GM12878 (cell line): ENCODE measurements around the gene RRAD. TPM values are rescaled to one million over a fixed set of nuclear protein-coding genes. Genes with fewer than 3 reads are reported as not detected.

ENCODE experiments used
- CUX1 ChIP-seq: IDR thresholded peaks from 2 replicates; pipeline ENCODE4 v1.6.1; 2012; ENCODE audit warnings: improper control_type of control experiment, low read depth, low read length; ENCODE audit not compliant: insufficient replicate concordance
- HDGF ChIP-seq: fragments of 450-650 bp; IDR thresholded peaks from 2 replicates; pipeline ENCODE4 v1.6.1; 2016; ENCODE audit warnings: antibody characterized with exemption
- MYB ChIP-seq: fragments of 150-350 bp; IDR thresholded peaks from 2 replicates; pipeline ENCODE4 v1.6.1; 2014; ENCODE audit warnings: mild to moderate bottlenecking, low read depth, low read length, borderline replicate concordance
- NR2C1 ChIP-seq: fragments of 450-650 bp; IDR thresholded peaks from 2 replicates; pipeline ENCODE4 v1.6.1; 2017; ENCODE audit warnings: antibody characterized with exemption, mild to moderate bottlenecking, moderate library complexity
- PAX8 ChIP-seq: fragments of 450-650 bp; IDR thresholded peaks from 2 replicates; pipeline ENCODE4 v1.6.1; 2017; ENCODE audit warnings: mild to moderate bottlenecking, moderate library complexity
- PML ChIP-seq: IDR thresholded peaks from 2 replicates; pipeline ENCODE4 v1.6.1; 2012; ENCODE audit warnings: low read length, inconsistent platforms
- POLR2AphosphoS2 ChIP-seq: IDR thresholded peaks from 2 replicates; pipeline ENCODE4 v1.6.1; 2011; ENCODE audit warnings: low read depth, mild to moderate bottlenecking, low read length, improper control_type of control experiment, moderate library complexity
- SMARCA5 ChIP-seq: fragments of 450-650 bp; IDR thresholded peaks from 2 replicates; pipeline ENCODE4 v1.6.1; 2017; ENCODE audit warnings: mild to moderate bottlenecking
- SMC3 ChIP-seq: IDR thresholded peaks from 2 replicates; pipeline ENCODE4 v1.6.1; 2011; ENCODE audit warnings: low read length, improper control_type of control experiment, borderline replicate concordance
- SPI1 ChIP-seq: IDR thresholded peaks from 2 replicates; pipeline ENCODE4 v1.6.1; 2011; ENCODE audit warnings: low read depth, mild to moderate bottlenecking, low read length, moderate library complexity, borderline replicate concordance; ENCODE audit not compliant: insufficient read depth
- SUZ12 ChIP-seq: fragments of 200-600 bp; sonication (generic); IDR thresholded peaks from one replicate; pipeline ENCODE4 v1.6.1; 2018; ENCODE audit warnings: antibody characterized with exemption, mild to moderate bottlenecking; ENCODE audit not compliant: unreplicated experiment
- TAF1 ChIP-seq: IDR thresholded peaks from 2 replicates; pipeline ENCODE4 v1.6.1; 2011; ENCODE audit warnings: mild to moderate bottlenecking, low read depth, low read length, borderline replicate concordance
- TCF12 ChIP-seq: IDR thresholded peaks from 2 replicates; pipeline ENCODE4 v1.6.1; 2011; ENCODE audit warnings: low read depth, mild to moderate bottlenecking, low read length
- USF2 ChIP-seq: IDR thresholded peaks from 2 replicates; pipeline ENCODE4 v1.6.1; 2011; ENCODE audit warnings: low read depth, low read length, improper control_type of control experiment, borderline replicate concordance
- YBX1 ChIP-seq: fragments of 450-650 bp; IDR thresholded peaks from 2 replicates; pipeline ENCODE4 v1.6.1; 2016; ENCODE audit warnings: antibody characterized with exemption
- ZBTB11 ChIP-seq: fragments of 450-650 bp; formaldehyde crosslinking; IDR thresholded peaks from 2 replicates; pipeline ENCODE4 v1.5.0; 2022; ENCODE audit warnings: mild to moderate bottlenecking, missing genetic modification characterization
- polyA plus RNA-seq, 11 experiments: library from polyadenylated mRNA; depleted of rRNA in 4 of 11; unstranded in 6 of 11; stranded (reverse) in 5 of 11; fragments of >200 nt; fragmentation: Nextera tagmentation in 4 of 11; fragmentation: Illumina TruSeq in 1 of 11; extraction: Ambion mirVana in 4 of 11; extraction: Trizol in 1 of 11; gene quantifications; 1 replicate in 1 of 11; 2 replicates in 10 of 11; pipeline versions ENCODE4 v1.2.1 to v1.2.3, GENCODE V29; 2011 to 2016; ENCODE audit warnings: inconsistent platforms in 2 of 11, missing spikeins in 2 of 11, low read depth in 1 of 11
- total RNA-seq, 4 experiments: library from RNA; depleted of rRNA in 3 of 4; stranded (reverse); fragments of >200 nt in 3 of 4; fragmentation: Illumina TruSeq in 1 of 4; extraction: Trizol in 1 of 4; gene quantifications; 2 replicates each; pipeline versions ENCODE4 v1.2.1 to v1.2.3, GENCODE V29; 2013 to 2021
- TF ChIP-seq, protein P1 (sequence below): IDR thresholded peaks from 2 replicates; pipeline ENCODE4 v1.6.1; 2012; ENCODE audit warnings: low read depth, low read length, improper control_type of control experiment
- TF ChIP-seq, protein P2 (sequence below): IDR thresholded peaks from 2 replicates; pipeline ENCODE4 v1.6.1; 2012; ENCODE audit warnings: low read length, inconsistent platforms

Gene RRAD
- total and polyA plus RNA-seq, 10 of the 15 experiments (the other 5 are each of a cell fraction or from before 2014, with no cell fraction given): 0.11 to 8.5 (median 2.8) TPM

GRCh38 chr16:66924527-66925321 is 611 bp downstream of the RRAD start (continued):
- TF ChIP-seq ZBTB11 (CRISPR knock-in tag): no peak
- no peak for TF ChIP-seq SMC3
- no peak for TF ChIP-seq PAX8
- no peak for TF ChIP-seq PML
- TF ChIP-seq TCF12: 0 out of 2 replicates have a peak, but pooled peaks have one; percentile 14
- TF ChIP-seq, protein P1, sequence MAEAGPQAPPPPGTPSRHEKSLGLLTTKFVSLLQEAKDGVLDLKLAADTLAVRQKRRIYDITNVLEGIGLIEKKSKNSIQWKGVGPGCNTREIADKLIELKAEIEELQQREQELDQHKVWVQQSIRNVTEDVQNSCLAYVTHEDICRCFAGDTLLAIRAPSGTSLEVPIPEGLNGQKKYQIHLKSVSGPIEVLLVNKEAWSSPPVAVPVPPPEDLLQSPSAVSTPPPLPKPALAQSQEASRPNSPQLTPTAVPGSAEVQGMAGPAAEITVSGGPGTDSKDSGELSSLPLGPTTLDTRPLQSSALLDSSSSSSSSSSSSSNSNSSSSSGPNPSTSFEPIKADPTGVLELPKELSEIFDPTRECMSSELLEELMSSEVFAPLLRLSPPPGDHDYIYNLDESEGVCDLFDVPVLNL: no peak
- no peak for TF ChIP-seq TAF1
- TF ChIP-seq, protein P2, sequence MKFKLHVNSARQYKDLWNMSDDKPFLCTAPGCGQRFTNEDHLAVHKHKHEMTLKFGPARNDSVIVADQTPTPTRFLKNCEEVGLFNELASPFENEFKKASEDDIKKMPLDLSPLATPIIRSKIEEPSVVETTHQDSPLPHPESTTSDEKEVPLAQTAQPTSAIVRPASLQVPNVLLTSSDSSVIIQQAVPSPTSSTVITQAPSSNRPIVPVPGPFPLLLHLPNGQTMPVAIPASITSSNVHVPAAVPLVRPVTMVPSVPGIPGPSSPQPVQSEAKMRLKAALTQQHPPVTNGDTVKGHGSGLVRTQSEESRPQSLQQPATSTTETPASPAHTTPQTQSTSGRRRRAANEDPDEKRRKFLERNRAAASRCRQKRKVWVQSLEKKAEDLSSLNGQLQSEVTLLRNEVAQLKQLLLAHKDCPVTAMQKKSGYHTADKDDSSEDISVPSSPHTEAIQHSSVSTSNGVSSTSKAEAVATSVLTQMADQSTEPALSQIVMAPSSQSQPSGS: no peak
- no peak for TF ChIP-seq HDGF
- 0 out of 2 replicates have a peak, but pooled peaks have one; percentile 28 for TF ChIP-seq NR2C1
- no peak for TF ChIP-seq USF2
- TF ChIP-seq CUX1: no peak
- TF ChIP-seq POLR2AphosphoS2: no peak
- no peak for TF ChIP-seq MYB
- TF ChIP-seq YBX1: no peak
- TF ChIP-seq SUZ12: no peak
- 0 out of 2 replicates have a peak, but pooled peaks have one; percentile 73 for TF ChIP-seq SMARCA5
- no peak for TF ChIP-seq SPI1
